HG03025 (cell line): ENCODE measurements around the gene VTI1A.

ENCODE experiments used
- ATAC-seq: cut with Tn5 transposase; IDR thresholded peaks from one replicate; pipeline ENCODE4 v1.9.1; 2021; ENCODE audit warnings: mild to moderate bottlenecking, moderate library complexity; ENCODE audit not compliant: unreplicated experiment, low FRiP score

Gene VTI1A

GRCh38 chr10:112502536-112502935, 55.5 kb downstream of the VTI1A start:
- ATAC-seq, result no peak

- ATAC-seq, result no peak
These were observed 56.6 kb downstream of the VTI1A start for GRCh38 chr10:112503643-112504042.

DNA sequence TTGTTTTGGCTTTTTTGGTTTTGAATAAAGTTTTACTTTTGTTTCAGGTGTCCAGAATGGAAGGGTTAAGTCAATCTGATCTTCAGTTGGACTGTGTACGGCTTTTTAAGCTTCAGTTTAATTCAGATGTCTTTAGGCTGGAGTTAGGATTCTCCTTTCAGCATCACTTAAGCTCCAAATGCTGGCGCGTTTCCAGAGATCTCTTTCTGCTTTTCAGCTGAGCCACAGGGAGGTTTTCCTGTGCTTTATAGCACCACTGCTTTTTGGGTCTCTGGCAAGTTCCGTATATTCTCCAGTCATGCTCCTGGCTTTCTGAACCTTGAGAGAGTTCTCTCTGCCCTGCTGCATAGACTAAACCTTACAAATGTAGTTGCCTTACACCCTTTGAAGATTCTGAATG, 60.0 kb downstream of the VTI1A start:
- ATAC-seq, result no peak

GRCh38 chr10:112507988-112508387, 61.0 kb downstream of the VTI1A start:
- ATAC-seq, result no peak

DNA sequence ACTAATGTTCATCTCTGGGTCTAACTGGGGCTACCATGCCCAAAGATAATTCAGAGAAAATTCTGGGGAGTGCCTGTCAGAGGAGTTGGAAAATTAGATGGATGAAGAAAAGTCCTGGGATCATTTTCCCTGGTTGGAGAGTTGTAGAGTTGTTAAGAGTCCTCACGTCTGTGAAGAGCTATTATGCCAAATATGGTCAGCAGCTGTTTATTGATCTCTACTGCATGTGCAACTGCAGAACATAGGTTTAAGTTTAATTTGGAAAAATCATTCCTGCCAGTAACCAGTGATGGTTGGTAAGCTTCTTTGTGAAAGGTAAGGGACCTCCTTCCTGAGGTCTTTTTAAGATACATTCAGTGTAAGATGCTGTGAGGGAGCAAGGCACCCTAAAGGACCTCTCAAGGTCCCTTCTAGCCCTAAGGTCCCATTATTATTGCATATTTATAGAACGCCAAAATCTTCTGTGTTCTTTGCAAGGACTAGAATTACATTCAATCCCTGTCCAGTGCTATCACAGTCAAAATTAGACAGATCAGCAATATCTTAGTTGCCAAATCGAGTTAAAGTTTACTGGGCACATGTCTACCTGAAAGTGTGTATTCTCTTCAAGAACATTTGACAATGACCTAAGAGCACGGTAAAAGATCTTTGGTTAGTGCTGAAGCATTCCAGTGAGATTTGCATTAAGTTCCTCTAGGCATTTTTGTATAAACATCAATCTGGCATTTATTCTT, 62.7 kb downstream of the VTI1A start:
- no peak for ATAC-seq

GRCh38 chr10:112510384-112510783, 63.4 kb downstream of the VTI1A start:
- no peak for ATAC-seq

GRCh38 chr10:112512294-112512693, 65.3 kb downstream of the VTI1A start:
- ATAC-seq, result no peak

GRCh38 chr10:112515126-112515525, 68.1 kb downstream of the VTI1A start:
- no peak for ATAC-seq

GRCh38 chr10:112515852-112516251, 68.8 kb downstream of the VTI1A start:
- ATAC-seq, result no peak

DNA sequence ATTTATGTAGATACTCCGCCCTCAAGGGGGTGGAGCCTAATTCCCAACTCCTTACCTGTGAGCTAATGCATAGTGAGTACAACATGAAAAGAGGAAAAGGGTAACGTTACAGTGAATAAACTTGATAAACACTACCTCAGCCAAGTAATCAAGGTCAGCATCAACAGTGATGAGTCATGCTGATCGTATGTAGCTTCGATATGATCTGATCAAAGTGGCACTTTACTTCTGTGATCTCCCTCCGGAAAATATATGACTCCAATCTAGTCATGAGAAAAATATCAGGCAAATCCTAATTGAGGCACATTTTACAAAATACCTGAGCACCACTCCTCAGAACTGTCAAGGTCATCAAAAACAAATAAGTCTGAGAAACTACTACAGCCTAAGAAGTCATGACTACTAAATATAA, 70.4 kb downstream of the VTI1A start:
- ATAC-seq, result no peak

GRCh38 chr10:112519133-112519761, 72.2 kb downstream of the VTI1A start:
- ATAC-seq, result no peak

DNA sequence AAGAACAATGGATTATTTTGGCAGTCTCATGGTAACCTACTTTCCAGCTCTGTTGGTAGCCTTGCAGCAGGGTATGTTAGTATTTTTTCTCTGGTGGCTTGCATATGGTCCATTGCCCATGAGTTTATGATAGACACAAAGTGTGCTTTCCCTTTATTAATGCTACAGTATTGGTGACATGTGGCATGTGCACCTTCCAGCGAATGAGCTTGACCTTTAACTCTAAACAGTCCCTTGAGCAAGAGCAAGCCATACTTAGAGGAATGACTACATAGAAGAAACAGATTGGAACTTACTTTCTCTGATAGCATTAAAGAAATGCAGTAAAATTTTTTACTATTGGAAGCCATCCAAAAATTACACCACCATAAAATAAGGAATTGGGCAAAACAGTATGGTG, 73.9 kb downstream of the VTI1A start:
- no peak for ATAC-seq

DNA sequence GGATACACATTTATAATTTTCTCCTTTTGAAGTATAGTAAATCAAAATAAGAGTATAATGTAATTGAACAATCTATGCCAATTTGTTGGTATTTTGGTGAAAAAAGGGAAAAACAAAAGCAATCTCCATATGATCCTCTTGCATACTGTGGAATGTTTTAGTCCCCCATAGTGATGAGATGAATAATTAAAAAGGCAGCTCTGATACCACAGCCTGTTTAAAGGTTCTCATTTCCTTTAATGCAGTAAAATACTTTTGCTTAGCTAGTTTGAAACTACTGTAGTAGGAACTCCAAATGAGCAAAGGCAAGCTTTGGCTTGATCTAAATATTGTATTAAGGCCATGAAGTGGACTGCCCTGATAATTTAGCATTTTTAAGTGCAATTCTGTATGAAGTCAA, 77.6 kb downstream of the VTI1A start:
- no peak for ATAC-seq

GRCh38 chr10:112525200-112525599, 78.2 kb downstream of the VTI1A start:
- ATAC-seq, result no peak

DNA sequence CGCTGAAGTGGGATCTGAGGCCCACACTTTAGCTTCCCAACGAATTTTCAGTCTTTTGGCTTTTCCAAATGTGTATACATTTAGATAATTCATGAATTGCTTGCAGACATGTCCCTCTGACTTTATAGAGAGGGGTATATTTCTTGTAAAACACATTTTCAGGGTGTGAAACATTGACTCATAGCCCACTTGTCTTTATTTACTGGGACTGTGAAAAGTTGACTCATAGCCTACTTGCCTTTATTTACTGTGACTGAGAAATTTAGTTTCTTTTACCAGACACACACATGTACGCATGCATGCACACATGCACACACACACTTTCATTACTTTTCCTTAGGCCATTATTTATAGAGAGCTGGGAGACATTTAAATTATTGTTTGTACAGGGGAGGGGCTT, 79.1 kb downstream of the VTI1A start:
- ATAC-seq, result no peak

GRCh38 chr10:112526906-112527305, 79.9 kb downstream of the VTI1A start:
- no peak for ATAC-seq

DNA sequence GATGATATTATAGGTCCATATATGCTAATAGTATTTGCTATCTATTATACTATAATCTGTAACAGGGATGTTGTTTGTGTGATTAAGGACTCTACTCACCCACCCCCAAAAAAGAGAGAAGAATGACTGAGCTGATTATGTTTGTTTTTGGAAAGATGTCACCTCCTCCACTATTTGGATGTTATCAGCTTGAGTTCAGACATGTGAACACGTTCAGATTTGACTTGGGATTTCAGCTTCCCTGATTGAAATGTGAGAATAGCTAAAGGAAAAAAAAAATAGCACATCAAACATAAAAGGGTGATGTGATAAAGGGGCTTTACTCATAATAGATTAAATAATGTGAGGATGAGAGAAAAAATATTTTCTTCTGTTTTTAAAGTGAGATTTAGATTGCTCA, 81.2 kb downstream of the VTI1A start:
- ATAC-seq, result no peak

DNA sequence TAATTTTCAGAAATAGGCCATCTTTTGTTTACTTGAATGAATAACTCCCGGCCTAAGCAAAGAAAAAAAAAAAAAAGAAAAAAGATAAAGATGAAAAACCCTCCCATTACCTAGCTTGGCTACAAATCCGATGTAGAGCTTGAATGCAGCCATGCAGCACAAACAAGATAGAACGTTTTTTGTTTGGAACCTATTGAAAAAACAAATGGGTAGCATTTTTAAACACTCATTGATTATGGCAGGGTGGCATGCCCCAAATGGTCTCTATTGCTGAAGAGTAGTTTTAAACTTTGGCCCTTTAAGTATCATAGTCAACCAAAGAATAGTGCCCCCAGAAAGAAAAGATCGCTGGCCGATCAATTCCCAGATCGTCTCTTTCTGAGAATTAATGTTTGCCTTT, 84.4 kb downstream of the VTI1A start:
- ATAC-seq, result no peak

DNA sequence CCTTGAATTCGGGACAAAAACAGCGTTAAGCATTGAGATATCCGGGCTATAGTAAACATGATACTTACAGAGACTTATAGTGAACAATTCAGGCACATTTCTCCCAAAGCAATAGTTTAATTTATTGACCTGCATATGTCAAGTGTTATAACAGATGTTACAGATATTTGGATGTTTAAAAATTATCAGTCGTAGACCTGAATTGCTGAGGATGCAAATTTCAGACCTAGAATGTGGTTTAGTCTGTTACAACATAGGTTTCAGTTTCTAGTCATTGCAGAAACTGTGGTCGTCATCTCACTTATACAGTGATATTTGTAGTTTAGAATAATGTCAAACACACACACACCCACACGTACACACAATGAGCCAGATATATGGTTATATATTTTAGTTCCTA, 85.2 kb downstream of the VTI1A start:
- ATAC-seq, result peak; percentile 94

GRCh38 chr10:112532956-112533355, 85.9 kb downstream of the VTI1A start:
- no peak for ATAC-seq

DNA sequence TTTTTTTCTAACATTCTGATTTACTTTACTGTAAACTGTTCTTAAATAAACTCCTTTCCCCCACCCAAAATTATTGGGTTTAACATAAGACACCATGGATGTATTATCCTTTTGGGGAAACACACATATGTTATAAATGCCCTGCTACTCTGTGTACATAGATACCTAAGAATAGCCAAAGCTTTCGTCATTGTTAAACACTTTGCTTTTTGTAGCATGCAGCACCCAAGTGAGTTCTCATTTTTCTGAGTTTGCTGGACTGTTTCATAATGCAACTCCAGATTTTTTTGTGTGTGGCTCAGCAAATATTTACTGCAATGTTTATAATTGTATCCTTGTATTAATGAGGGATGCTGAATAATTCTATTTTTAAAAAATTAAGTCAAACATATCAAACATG, 86.9 kb downstream of the VTI1A start:
- ATAC-seq, result no peak

DNA sequence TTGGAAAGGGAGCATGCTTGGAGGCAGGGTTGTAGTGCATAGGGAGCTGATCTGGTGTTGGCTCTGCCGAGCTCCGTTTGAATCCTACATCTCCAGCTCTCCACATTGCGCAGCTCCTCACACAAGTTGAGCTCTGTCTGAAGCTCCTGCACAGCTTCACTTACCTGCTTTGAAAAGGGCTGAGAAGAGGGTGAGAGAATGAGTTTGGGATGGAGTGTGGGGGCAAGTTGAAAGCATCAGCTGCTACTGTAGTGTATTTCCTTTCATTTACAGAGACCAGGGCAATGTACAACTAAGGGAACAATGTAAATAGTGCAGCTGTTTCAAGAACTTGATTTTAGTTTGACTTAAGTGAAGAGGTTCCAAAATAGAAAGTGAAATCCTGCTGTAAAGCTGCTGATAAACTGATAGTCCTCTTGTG, 88.5 kb downstream of the VTI1A start:
- peak; percentile 74 for ATAC-seq
